CD8-positive, alpha-beta memory T cell (primary cell): ENCODE results near the gene TRIM32. TPM values are rescaled to one million over a fixed set of nuclear protein-coding genes. Genes with fewer than 3 reads are reported as not detected.
"Not testable (repeated sequence)": the region's sequence is repeated elsewhere in the genome, so short reads cannot be mapped to it uniquely, and the experiment has no call there.

Source experiments
- CTCF ChIA-PET: fragments of 350-600 bp; sonication (Branson Sonifier 250); formaldehyde crosslinking; loops from one replicate; lab custom pipeline; 2021; ENCODE audit warnings: antibody characterized with exemption; lab: Charles Lee
- POLR2A ChIA-PET: fragments of 350-600 bp; sonication (Branson Sonifier 250); formaldehyde crosslinking; loops from one replicate; lab custom pipeline; 2021; ENCODE audit warnings: antibody characterized with exemption; lab: Charles Lee
- DNase-seq, 5 donors: peaks; one replicate each; pipeline versions ENCODE4 v3.0.0 to v3.0.0-alpha.2; 2020 to 2022; ENCODE audit warnings: mixed read lengths in 1 of 5
- H3K27ac ChIP-seq: one replicate; pipeline ENCODE4 v1.7.0; 2013; ENCODE audit warnings: low read depth, mild to moderate bottlenecking, low read length, moderate library complexity
- H3K27me3 ChIP-seq: 2 replicates; pipeline ENCODE4 v1.7.0; 2013; ENCODE audit warnings: low read length, mild to moderate bottlenecking; ENCODE audit not compliant: insufficient read depth, poor library complexity, severe bottlenecking
- H3K36me3 ChIP-seq: 2 replicates; pipeline ENCODE4 v1.7.0; 2013; ENCODE audit warnings: mild to moderate bottlenecking, low read length, moderate library complexity; ENCODE audit not compliant: insufficient read depth
- H3K4me1 ChIP-seq: 2 replicates; pipeline ENCODE4 v1.7.0; 2013; ENCODE audit warnings: mild to moderate bottlenecking, low read length, moderate library complexity; ENCODE audit not compliant: insufficient read depth
- H3K4me3 ChIP-seq: 2 replicates; pipeline ENCODE4 v1.7.0; 2013; ENCODE audit warnings: mild to moderate bottlenecking, low read length
- H3K9me3 ChIP-seq: 2 replicates; pipeline ENCODE4 v1.7.0; 2013; ENCODE audit warnings: mild to moderate bottlenecking, low read length
- H3K27ac Mint-ChIP-seq, 8 donors: one replicate each; pipeline ENCODE4 v1.8.0; 2020 to 2021; ENCODE audit warnings: mixed read lengths in 8 of 8, mild to moderate bottlenecking in 6 of 8, inconsistent platforms in 3 of 8, moderate library complexity in 3 of 8
- H3K27me3 Mint-ChIP-seq, 2 donors: one replicate each; pipeline ENCODE4 v1.8.0; 2020 to 2021; ENCODE audit warnings: mixed read lengths in 2 of 2, mild to moderate bottlenecking in 1 of 2, moderate library complexity in 1 of 2
- H3K36me3 Mint-ChIP-seq, 3 donors: one replicate each; pipeline ENCODE4 v1.8.0; 2020 to 2021; ENCODE audit warnings: mixed read lengths in 3 of 3, inconsistent platforms in 1 of 3, mild to moderate bottlenecking in 1 of 3
- H3K4me1 Mint-ChIP-seq, 3 donors: one replicate each; pipeline ENCODE4 v1.8.0; 2020 to 2021; ENCODE audit warnings: mixed read lengths in 3 of 3, inconsistent platforms in 1 of 3, mild to moderate bottlenecking in 1 of 3
- H3K4me3 Mint-ChIP-seq, 7 donors: one replicate each; pipeline ENCODE4 v1.8.0; 2020 to 2021; ENCODE audit warnings: mixed read lengths in 7 of 7, mild to moderate bottlenecking in 6 of 7, moderate library complexity in 4 of 7, inconsistent platforms in 2 of 7
- H3K9me3 Mint-ChIP-seq, 5 donors: one replicate each; pipeline ENCODE4 v1.8.0; 2020 to 2022; ENCODE audit warnings: mixed read lengths in 5 of 5, mild to moderate bottlenecking in 3 of 5, moderate library complexity in 2 of 5, inconsistent platforms in 1 of 5
- polyA plus RNA-seq: library from polyadenylated mRNA; unstranded; fragments of 300-500 nt; fragmentation: Illumina TruSeq; gene quantifications from one replicate; pipeline ENCODE4 v1.2.3, GENCODE V29; 2021
- total RNA-seq, 2 experiments: library from RNA; stranded (reverse); gene quantifications; one replicate each; pipeline ENCODE4 v1.2.3, GENCODE V29; 2021

The TRIM32 gene
- total and polyA plus RNA-seq, 3 experiments from 2014 or later = 11.7 to 14.2 (median 13.3) TPM

GRCh38 chr9:116686693-116687073 is 422 bp upstream of the TRIM32 start:
- Histone ChIP-seq H3K4me3 (peak overlapping the region; percentile 59), H3K36me3 (no peaks in the 10 kb centered on the region), H3K9me3 (no peaks in the 10 kb centered on the region), H3K27ac (peak overlapping the region; percentile 20), H3K4me1 (peaks cover 44% of the 10 kb centered on the region), H3K27me3 (no peaks in the 10 kb centered on the region)
- Mint-ChIP-seq H3K27ac (peak overlapping the region; percentile 26 to 96 (median 88)), H3K4me3 (peak overlapping the region; percentile 88 to 96 (median 91)), H3K27me3 (no peaks in the 10 kb centered on the region), H3K36me3 (peaks cover 0 to 3% (median under 1%) of the 10 kb centered on the region in 3 donors), H3K4me1 (peaks cover 48 to 70% (median 66%) of the 10 kb centered on the region in 3 donors), H3K9me3 (peaks cover 0 to 2% (median 0%) of the 10 kb centered on the region in 5 donors)
- POLR2A ChIA-PET = interaction anchor here (0.6 to 1.5 kb wide), 2 partner anchors 13 to 15 kb away, joined by 3 to 4 read pairs; no protein-coding TSS in a partner anchor
- CTCF ChIA-PET = interaction anchor here (1.1 kb wide), 1 partner anchor 10 kb away, joined by 3 read pairs; no protein-coding TSS in a partner anchor
- DNase-seq = no peak

- Histone ChIP-seq H3K27ac (no peak overlapping the region), H3K4me1 (peaks cover 44% of the 10 kb centered on the region), H3K36me3 (no peaks in the 10 kb centered on the region), H3K27me3 (no peaks in the 10 kb centered on the region), H3K4me3 (peak overlapping the region; percentile 59), H3K9me3 (no peaks in the 10 kb centered on the region)
- Mint-ChIP-seq H3K9me3 (peaks cover 0 to 2% (median 0%) of the 10 kb centered on the region in 5 donors), H3K36me3 (peaks cover 0 to 3% (median 1%) of the 10 kb centered on the region in 3 donors), H3K4me1 (peaks cover 58 to 81% (median 77%) of the 10 kb centered on the region in 3 donors), H3K27ac (peak overlapping the region; percentile 80 to 96 (median 90)), H3K27me3 (no peaks in the 10 kb centered on the region), H3K4me3 (peak overlapping the region; percentile 88 to 96 (median 91))
- CTCF ChIA-PET = no interaction called here
- POLR2A ChIA-PET = interaction anchor here (1.5 kb wide), 1 partner anchor 12 kb away, joined by 4 read pairs; no protein-coding TSS in a partner anchor
- no peak for DNase-seq
These were observed 640 bp downstream of the TRIM32 start for GRCh38 chr9:116687754-116688135.

GRCh38 chr9:116688806-116689485 is 1.8 kb downstream of the TRIM32 start:
- no peaks in the 10 kb centered on the region for H3K27me3 ChIP-seq
- Mint-ChIP-seq H3K9me3 (no peaks in the 10 kb centered on the region), H3K27ac (peak overlapping the region in 6 of 8 donors; percentile 6 to 92 (median 62)), H3K4me1 (peaks cover 65 to 93% (median 89%) of the 10 kb centered on the region in 3 donors), H3K27me3 (no peaks in the 10 kb centered on the region), H3K36me3 (peaks cover 0 to 4% (median 3%) of the 10 kb centered on the region in 3 donors), H3K4me3 (peak overlapping the region; percentile 41 to 96 (median 88))
- DNase-seq = no peak
- H3K4me3 ChIP-seq = no peak overlapping the region
- no peak overlapping the region for H3K27ac ChIP-seq
- ChIA-PET POLR2A (no interaction called here), CTCF (no interaction called here)
- H3K9me3 ChIP-seq = no peaks in the 10 kb centered on the region
- peaks cover 44% of the 10 kb centered on the region for H3K4me1 ChIP-seq
- H3K36me3 ChIP-seq = no peaks in the 10 kb centered on the region

- peaks cover 0 to 5% (median 3%) of the 10 kb centered on the region in 3 donors for H3K36me3 Mint-ChIP-seq
- peak overlapping the region in 4 of 7 donors; percentile 1 to 96 (median 87) for H3K4me3 Mint-ChIP-seq
- no peaks in the 10 kb centered on the region for H3K9me3 Mint-ChIP-seq
- ChIA-PET CTCF (no interaction called here), POLR2A (no interaction called here)
- H3K4me1 ChIP-seq = peaks cover 44% of the 10 kb centered on the region
- no peaks in the 10 kb centered on the region for H3K27me3 Mint-ChIP-seq
- no peaks in the 10 kb centered on the region for H3K9me3 ChIP-seq
- H3K27ac Mint-ChIP-seq = peak overlapping the region in 5 of 8 donors; percentile 17 to 69 (median 40)
- no peak overlapping the region for H3K4me3 ChIP-seq
- peaks cover 64 to 94% (median 89%) of the 10 kb centered on the region in 3 donors for H3K4me1 Mint-ChIP-seq
- DNase-seq = no peak
- H3K27ac ChIP-seq = no peak overlapping the region
- no peaks in the 10 kb centered on the region for H3K27me3 ChIP-seq
- no peaks in the 10 kb centered on the region for H3K36me3 ChIP-seq
These were observed 2.5 kb downstream of the TRIM32 start for GRCh38 chr9:116689486-116690032.

- CTCF ChIA-PET, H3K4me3 Mint-ChIP-seq, H3K36me3 Mint-ChIP-seq, H3K36me3 ChIP-seq, H3K27me3 Mint-ChIP-seq, H3K9me3 Mint-ChIP-seq, DNase-seq, POLR2A ChIA-PET, H3K27ac Mint-ChIP-seq, H3K27me3 ChIP-seq, H3K27ac ChIP-seq, H3K4me3 ChIP-seq, H3K9me3 ChIP-seq: not testable (repeated sequence)
- H3K4me1 ChIP-seq = peaks cover 39% of the 10 kb centered on the region
- H3K4me1 Mint-ChIP-seq = peaks cover 68 to 94% (median 89%) of the 10 kb centered on the region in 3 donors
These were observed 3.7 kb downstream of the TRIM32 start for GRCh38 chr9:116690805-116691204.

- no peak for DNase-seq
- Mint-ChIP-seq H3K4me1 (peaks cover 67 to 94% (median 89%) of the 10 kb centered on the region in 3 donors), H3K4me3 (peak overlapping the region in 1 of 7 donors; percentile 8), H3K36me3 (peaks cover 0 to 11% (median 9%) of the 10 kb centered on the region in 3 donors), H3K27me3 (no peaks in the 10 kb centered on the region), H3K9me3 (no peaks in the 10 kb centered on the region), H3K27ac (no peak overlapping the region)
- CTCF ChIA-PET = no interaction called here
- peaks cover 31% of the 10 kb centered on the region for H3K4me1 ChIP-seq
- no peaks in the 10 kb centered on the region for H3K9me3 ChIP-seq
- H3K27me3 ChIP-seq = no peaks in the 10 kb centered on the region
- no peak overlapping the region for H3K4me3 ChIP-seq
- no peaks in the 10 kb centered on the region for H3K36me3 ChIP-seq
- POLR2A ChIA-PET = no interaction called here
- no peak overlapping the region for H3K27ac ChIP-seq
These were observed 4.5 kb downstream of the TRIM32 start for GRCh38 chr9:116691607-116692006.

- H3K4me1 ChIP-seq = peaks cover 28% of the 10 kb centered on the region
- Mint-ChIP-seq H3K27me3 (no peaks in the 10 kb centered on the region), H3K36me3 (peaks cover 3 to 15% (median 11%) of the 10 kb centered on the region in 3 donors), H3K27ac (peak overlapping the region in 4 of 8 donors; percentile 15 to 61 (median 48)), H3K9me3 (no peaks in the 10 kb centered on the region), H3K4me3 (peak overlapping the region in 2 of 7 donors; percentile 28 to 54), H3K4me1 (peaks cover 65 to 92% (median 88%) of the 10 kb centered on the region in 3 donors)
- H3K4me3 ChIP-seq = no peak overlapping the region
- no peaks in the 10 kb centered on the region for H3K27me3 ChIP-seq
- no peak for DNase-seq
- no peak overlapping the region for H3K27ac ChIP-seq
- H3K36me3 ChIP-seq = peaks cover 3% of the 10 kb centered on the region
- ChIA-PET CTCF (no interaction called here), POLR2A (no interaction called here)
- H3K9me3 ChIP-seq = no peaks in the 10 kb centered on the region
These were observed 5.5 kb downstream of the TRIM32 start for GRCh38 chr9:116692616-116693015.

- peaks cover 10 to 22% (median 16%) of the 10 kb centered on the region in 3 donors for H3K36me3 Mint-ChIP-seq
- no peaks in the 10 kb centered on the region for H3K9me3 ChIP-seq
- no peaks in the 10 kb centered on the region for H3K9me3 Mint-ChIP-seq
- ChIA-PET CTCF (no interaction called here), POLR2A (no interaction called here)
- H3K4me3 ChIP-seq = no peak overlapping the region
- DNase-seq = no peak
- H3K27me3 ChIP-seq = no peaks in the 10 kb centered on the region
- H3K4me1 Mint-ChIP-seq = peaks cover 58 to 85% (median 81%) of the 10 kb centered on the region in 3 donors
- H3K27ac ChIP-seq = no peak overlapping the region
- peak overlapping the region in 4 of 8 donors; percentile 3 to 43 (median 9) for H3K27ac Mint-ChIP-seq
- H3K36me3 ChIP-seq = peaks cover 6% of the 10 kb centered on the region
- peaks cover 22% of the 10 kb centered on the region for H3K4me1 ChIP-seq
- no peaks in the 10 kb centered on the region for H3K27me3 Mint-ChIP-seq
- H3K4me3 Mint-ChIP-seq = no peak overlapping the region
These were observed 6.2 kb downstream of the TRIM32 start for GRCh38 chr9:116693233-116693731.
